Karpas-422 (cell line): ENCODE measurements around the gene GMPPB. TPM values are rescaled to one million over a fixed set of nuclear protein-coding genes. Genes with fewer than 3 reads are reported as not detected.
"Not testable (repeated sequence)": the region's sequence is repeated elsewhere in the genome, so short reads cannot be mapped to it uniquely, and the experiment has no call there.

ENCODE experiments used
- DNase-seq: peaks from one replicate; pipeline ENCODE4 v3.0.0-alpha.2; 2015
- H2AFZ ChIP-seq: fragments of 200-600 bp; sonication (generic); 2 replicates; pipeline ENCODE4 v1.6.1; 2014; ENCODE audit warnings: antibody characterized with exemption, low read length, mixed read lengths
- H3K27ac ChIP-seq: fragments of 200-600 bp; sonication (generic); 2 replicates; pipeline ENCODE4 v1.5.1; 2014; ENCODE audit warnings: mild to moderate bottlenecking, low read length, moderate library complexity
- H3K27me3 ChIP-seq: fragments of 200-600 bp; sonication (generic); 2 replicates; pipeline ENCODE4 v1.6.1; 2014; ENCODE audit warnings: low read length, mixed read lengths
- H3K36me3 ChIP-seq: fragments of 200-600 bp; sonication (generic); 2 replicates; pipeline ENCODE4 v1.6.1; 2014; ENCODE audit warnings: low read length, mixed read lengths; ENCODE audit not compliant: insufficient read depth
- H3K4me1 ChIP-seq: fragments of 200-600 bp; sonication (generic); 2 replicates; pipeline ENCODE4 v1.6.1; 2014; ENCODE audit warnings: mild to moderate bottlenecking, low read length, mixed read lengths
- H3K4me2 ChIP-seq: fragments of 200-600 bp; sonication (generic); 2 replicates; pipeline ENCODE4 v1.6.1; 2014; ENCODE audit warnings: low read length, low read depth, mild to moderate bottlenecking; ENCODE audit not compliant: poor library complexity, severe bottlenecking
- H3K4me3 ChIP-seq: fragments of 200-600 bp; sonication (generic); 2 replicates; pipeline ENCODE4 v1.5.1; 2014; ENCODE audit warnings: mild to moderate bottlenecking, antibody characterized with exemption, low read length, mixed read lengths
- H3K79me2 ChIP-seq: fragments of 200-600 bp; sonication (generic); 2 replicates; pipeline ENCODE4 v1.6.1; 2014; ENCODE audit warnings: mild to moderate bottlenecking, low read length, mixed read lengths
- H3K9ac ChIP-seq: fragments of 200-600 bp; sonication (generic); 2 replicates; pipeline ENCODE4 v1.6.0; 2014; ENCODE audit warnings: low read length
- H3K9me2 ChIP-seq: fragments of 200-600 bp; sonication (generic), shearing (Covaris generic); replicated peaks from 2 replicates; pipeline ENCODE4 v1.6.0; 2014; ENCODE audit warnings: mild to moderate bottlenecking, low read length, moderate library complexity; ENCODE audit not compliant: insufficient read depth
- H3K9me3 ChIP-seq: fragments of 300-700, 200-600 bp; sonication (generic); 2 replicates; pipeline ENCODE4 v1.6.1; 2014; ENCODE audit warnings: low read length, mixed read lengths
- H4K20me1 ChIP-seq: fragments of 200-600 bp; sonication (generic); 2 replicates; pipeline ENCODE4 v1.6.1; 2014; ENCODE audit warnings: mild to moderate bottlenecking, antibody characterized with exemption, low read length, low read depth; ENCODE audit not compliant: insufficient read depth
- total RNA-seq: library from RNA; depleted of rRNA; stranded (reverse); fragments of >200 nt; shearing (Covaris generic); gene quantifications from 2 replicates; pipeline ENCODE4 v1.2.3, GENCODE V29; 2014; ENCODE audit warnings: low replicate concordance

GMPPB gene
- total RNA-seq, 1 experiment from 2014 or later: 10.1 TPM

DNA sequence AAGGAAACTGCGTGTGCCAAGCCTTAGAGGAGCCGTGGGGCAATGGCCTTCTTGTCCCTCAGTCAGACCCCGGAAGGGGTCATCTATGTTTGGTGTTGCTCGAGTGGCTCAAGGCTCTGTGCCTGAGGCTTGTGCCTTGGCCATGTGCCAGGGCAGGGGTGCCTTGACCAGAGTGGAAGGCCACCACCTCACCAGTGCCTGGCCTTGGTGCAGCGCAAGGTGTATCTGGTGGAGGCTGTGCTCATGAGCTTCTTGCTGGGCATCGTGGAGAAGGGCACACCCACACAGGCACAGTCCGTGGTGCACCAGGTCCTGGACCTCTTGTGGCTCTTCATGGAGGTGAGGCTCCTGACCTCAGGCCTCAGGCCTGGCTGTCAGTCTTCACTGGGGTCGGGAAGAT, 23.7 kb downstream of the GMPPB start:
- no peak overlapping the region for H3K4me3 ChIP-seq
- no peak overlapping the region for H2AFZ ChIP-seq
- H3K27me3 ChIP-seq: no peaks in the 10 kb centered on the region
- no peaks in the 10 kb centered on the region for H3K4me1 ChIP-seq
- no peak overlapping the region for H3K27ac ChIP-seq
- no peaks in the 10 kb centered on the region for H4K20me1 ChIP-seq
- H3K36me3 ChIP-seq: no peaks in the 10 kb centered on the region
- no peaks in the 10 kb centered on the region for H3K9me2 ChIP-seq
- no peaks in the 10 kb centered on the region for H3K9me3 ChIP-seq
- H3K4me2 ChIP-seq: no peak overlapping the region
- no peak overlapping the region for H3K9ac ChIP-seq
- no peaks in the 10 kb centered on the region for H3K79me2 ChIP-seq
- DNase-seq: no peak

DNA sequence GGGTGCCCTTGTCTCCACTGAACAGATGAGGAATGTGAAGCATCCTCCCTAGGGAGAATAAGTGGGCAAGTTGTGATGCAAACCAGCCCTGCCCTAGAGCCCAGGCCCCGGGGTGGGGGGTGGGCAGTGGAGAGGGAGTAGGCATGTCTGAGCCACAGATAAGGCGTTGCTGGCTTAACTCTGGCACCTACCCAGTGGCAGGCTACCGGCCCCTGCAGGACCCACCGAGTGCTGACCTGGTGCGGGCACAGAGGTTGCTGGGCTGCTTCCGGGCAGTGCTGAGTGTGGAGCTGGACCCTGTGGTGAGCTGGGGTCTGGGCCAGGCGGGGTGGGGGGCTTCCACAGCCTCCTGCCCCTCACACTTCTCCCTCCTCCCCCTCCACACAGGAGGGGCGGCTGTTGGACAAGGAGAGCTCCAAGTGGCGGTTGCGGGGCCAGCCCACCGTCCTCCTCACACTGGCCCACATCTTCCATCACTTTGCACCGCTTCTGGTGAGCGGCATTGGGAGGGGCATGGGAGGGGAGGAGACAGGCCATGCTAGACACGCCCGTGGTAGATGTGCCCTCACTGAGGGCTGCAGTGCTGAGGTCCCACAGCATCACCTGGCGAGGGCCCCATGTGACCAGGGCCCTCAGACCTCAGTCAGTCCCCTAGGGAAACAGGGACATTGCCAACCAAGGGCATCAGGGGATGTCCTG, 24.3 kb downstream of the GMPPB start:
- Histone ChIP-seq H3K27me3 (no peaks in the 10 kb centered on the region), H3K4me1 (no peaks in the 10 kb centered on the region), H3K27ac (no peak overlapping the region), H3K9me3 (no peaks in the 10 kb centered on the region), H3K36me3 (no peaks in the 10 kb centered on the region), H3K9me2 (no peaks in the 10 kb centered on the region), H4K20me1 (no peaks in the 10 kb centered on the region), H2AFZ (no peak overlapping the region), H3K9ac (no peak overlapping the region), H3K4me2 (no peak overlapping the region), H3K4me3 (no peak overlapping the region), H3K79me2 (peaks cover 2% of the 10 kb centered on the region)
- DNase-seq: no peak

DNA sequence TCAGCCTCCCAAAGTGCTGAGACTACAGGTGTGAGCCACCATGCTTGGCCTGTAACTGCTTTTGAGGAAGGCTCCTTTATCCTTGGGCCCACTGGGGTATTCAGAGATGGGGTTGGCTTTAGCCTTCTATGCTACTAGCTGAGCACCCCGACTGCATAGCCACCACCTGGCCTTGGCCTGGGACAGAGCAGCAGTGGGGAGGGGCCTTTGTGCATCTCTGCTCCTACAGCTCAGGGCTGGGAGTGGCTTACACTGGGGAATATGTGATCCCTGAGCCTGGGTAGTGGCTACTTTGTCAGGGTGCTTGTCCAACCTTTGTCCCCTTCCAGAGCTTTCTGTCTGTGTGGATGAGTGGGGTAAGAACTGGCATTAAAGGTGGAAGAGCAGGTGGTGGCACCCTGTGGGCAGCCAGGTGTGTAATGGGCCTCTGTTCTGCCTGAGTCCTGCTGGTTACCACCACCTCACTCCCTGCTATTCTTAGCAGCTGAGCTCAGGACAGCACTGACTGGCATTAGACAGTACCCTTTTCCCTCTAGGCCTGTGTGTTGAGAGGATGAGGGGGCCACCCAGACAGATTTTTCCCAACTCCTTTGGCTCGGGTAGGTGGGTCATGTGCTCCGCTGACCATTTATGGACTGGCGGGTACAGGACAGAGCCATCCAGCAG, 28.3 kb downstream of the GMPPB start:
- not testable (repeated sequence) for H3K4me3 ChIP-seq, H3K4me2 ChIP-seq, H3K36me3 ChIP-seq, H3K27ac ChIP-seq, H3K9me2 ChIP-seq, H3K27me3 ChIP-seq, H3K9ac ChIP-seq, H4K20me1 ChIP-seq, H3K9me3 ChIP-seq, DNase-seq, H3K4me1 ChIP-seq, H2AFZ ChIP-seq
- peaks cover 29% of the 10 kb centered on the region for H3K79me2 ChIP-seq

DNA sequence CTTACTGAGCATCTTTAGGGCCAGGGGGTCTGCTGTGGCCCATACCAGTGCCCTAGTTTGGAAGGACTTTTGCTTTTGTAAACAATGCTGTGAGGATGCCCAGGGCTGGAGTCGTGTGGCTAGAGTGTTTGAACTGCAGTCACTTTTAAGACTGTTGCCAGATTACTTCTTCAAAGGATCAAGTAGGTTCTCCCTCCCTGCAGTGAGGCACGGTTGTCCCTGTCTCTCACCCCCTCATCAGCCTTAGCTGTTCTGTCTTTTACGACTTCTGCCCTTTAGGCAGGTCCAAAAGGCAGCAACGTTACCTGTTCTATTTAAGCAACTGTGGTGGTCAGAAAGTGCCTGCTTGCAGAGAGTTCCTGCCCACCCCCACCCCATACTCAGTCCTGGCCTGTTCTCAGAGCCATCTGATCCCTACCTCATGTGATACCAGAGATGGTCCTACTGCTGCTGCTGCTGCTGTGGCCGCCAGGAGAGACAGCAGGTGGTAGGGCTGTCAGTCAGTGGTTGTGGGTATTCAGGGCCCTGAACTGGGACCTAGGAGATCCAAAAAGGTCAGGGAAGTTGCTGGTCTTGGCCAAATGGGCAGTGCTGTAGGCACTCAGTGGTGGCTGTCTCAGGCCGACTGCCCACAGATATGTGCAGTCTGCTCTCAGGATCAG, 29.2 kb downstream of the GMPPB start:
- not testable (repeated sequence) for H3K9me3 ChIP-seq, H3K4me3 ChIP-seq, H3K27me3 ChIP-seq, H3K4me2 ChIP-seq, H2AFZ ChIP-seq, DNase-seq, H3K9me2 ChIP-seq, H4K20me1 ChIP-seq, H3K36me3 ChIP-seq, H3K9ac ChIP-seq, H3K27ac ChIP-seq
- peaks cover 12% of the 10 kb centered on the region for H3K4me1 ChIP-seq
- H3K79me2 ChIP-seq: peaks cover 39% of the 10 kb centered on the region

DNA sequence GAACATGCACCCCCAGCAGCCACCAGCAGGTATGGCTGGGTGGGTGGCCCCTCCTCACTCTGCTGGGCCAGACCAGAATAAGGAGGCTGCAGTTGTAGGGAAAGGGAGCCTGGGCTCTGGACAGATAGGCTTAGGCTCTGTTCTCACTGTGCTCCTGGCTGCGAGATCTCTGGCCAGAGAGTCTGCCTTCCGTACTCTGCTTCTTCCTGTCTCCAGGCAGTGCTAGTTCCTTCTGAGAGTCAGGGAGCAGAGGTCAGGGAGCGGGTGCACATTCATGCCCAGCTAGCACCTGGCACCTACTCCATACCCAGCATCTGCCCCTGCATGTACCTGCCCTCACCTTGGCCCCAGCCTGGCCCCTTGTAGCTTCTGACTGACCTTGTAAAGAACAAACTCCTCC, 32.3 kb downstream of the GMPPB start:
- not testable (repeated sequence) for H2AFZ ChIP-seq, H3K27me3 ChIP-seq, H3K9me3 ChIP-seq, DNase-seq, H3K27ac ChIP-seq, H3K9me2 ChIP-seq, H3K4me3 ChIP-seq, H3K36me3 ChIP-seq, H4K20me1 ChIP-seq
- peak overlapping the region; percentile 86; the same call in 1 of the 2 replicates for H3K9ac ChIP-seq
- H3K4me1 ChIP-seq: peaks cover 21% of the 10 kb centered on the region
- H3K4me2 ChIP-seq: peak overlapping the region; percentile 79
- H3K79me2 ChIP-seq: peaks cover 39% of the 10 kb centered on the region

DNA sequence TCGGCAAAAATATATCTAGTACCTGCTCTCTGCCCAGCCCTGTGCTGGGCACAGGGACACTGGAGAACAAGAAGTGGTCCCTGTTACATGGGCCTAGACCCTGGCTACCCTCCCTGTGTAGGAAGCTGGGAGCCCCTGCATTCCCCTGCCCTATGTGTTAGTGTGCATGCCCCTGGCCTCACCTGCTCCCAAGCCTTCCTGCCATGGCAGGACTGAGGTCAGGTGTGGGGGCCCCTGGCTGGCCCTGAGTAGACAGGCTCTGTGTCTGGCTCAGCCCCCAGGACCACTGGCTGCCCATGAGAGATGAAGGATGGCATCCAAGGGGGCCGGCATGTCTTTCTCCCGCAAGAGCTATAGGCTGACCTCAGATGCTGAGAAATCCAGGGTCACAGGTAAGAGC, 32.9 kb downstream of the GMPPB start:
- Histone ChIP-seq H3K79me2 (peaks cover 39% of the 10 kb centered on the region), H3K4me1 (peaks cover 21% of the 10 kb centered on the region), H3K4me2 (peak overlapping the region; percentile 79), H3K9ac (peak overlapping the region; percentile 86), H3K4me3 (peak overlapping the region; percentile 85; the same call in 1 of the 2 replicates)
- H4K20me1 ChIP-seq, H3K36me3 ChIP-seq, H3K9me2 ChIP-seq, H3K27ac ChIP-seq, DNase-seq, H3K27me3 ChIP-seq, H3K9me3 ChIP-seq, H2AFZ ChIP-seq: not testable (repeated sequence)

DNA sequence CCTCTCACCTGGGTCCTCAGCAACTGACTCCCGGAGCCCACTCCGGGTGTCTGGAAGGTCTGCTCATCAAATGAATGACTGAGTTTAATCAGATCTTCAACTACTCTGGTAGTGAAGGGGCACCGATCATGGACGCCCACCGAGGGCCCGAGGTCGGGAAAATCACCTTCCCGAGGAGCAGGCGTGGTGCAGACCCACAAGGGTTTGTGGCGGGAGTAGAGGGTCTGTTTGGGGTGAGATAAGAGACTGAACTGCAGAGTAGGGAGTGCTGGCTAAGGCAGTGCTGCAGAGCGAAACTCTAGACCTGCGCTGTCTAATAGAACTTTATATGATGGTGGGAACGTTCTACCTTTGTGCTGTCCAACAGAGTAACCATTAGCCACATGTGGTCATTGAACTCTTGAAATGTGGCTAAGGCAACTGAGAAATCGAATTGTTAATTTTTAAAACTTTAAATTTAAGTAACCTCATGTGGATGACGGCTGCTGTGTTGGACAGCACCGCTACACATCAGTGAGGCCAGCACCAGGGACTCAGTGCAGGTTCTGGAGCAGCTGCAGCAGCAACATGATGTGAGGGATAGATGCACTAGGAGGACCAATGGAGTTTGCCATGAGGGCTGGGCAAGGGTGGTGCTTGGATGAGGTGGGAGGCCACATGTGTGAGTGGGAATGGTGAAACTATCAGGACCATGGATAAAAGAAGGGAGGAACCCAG, 33.7 kb downstream of the GMPPB start:
- Histone ChIP-seq H3K9ac (peak overlapping the region; percentile 86), H3K79me2 (peaks cover 39% of the 10 kb centered on the region), H3K4me2 (peak overlapping the region; percentile 79), H3K4me1 (peaks cover 21% of the 10 kb centered on the region), H3K4me3 (peak overlapping the region; percentile 85), H3K27ac (peak overlapping the region; percentile 72; the same call in 1 of the 2 replicates)
- H3K9me3 ChIP-seq, H2AFZ ChIP-seq, H3K9me2 ChIP-seq, H3K36me3 ChIP-seq, H3K27me3 ChIP-seq, H4K20me1 ChIP-seq: not testable (repeated sequence)
- peak; percentile 55 for DNase-seq
